HepG2 (cell line): ENCODE measurements around the gene DBNDD1. TPM values are rescaled to one million over a fixed set of nuclear protein-coding genes. Genes with fewer than 3 reads are reported as not detected.

ENCODE experiments used
- CBX1 ChIP-seq: IDR thresholded peaks from one replicate; pipeline ENCODE4 v1.6.1; 2016; ENCODE audit warnings: antibody characterized with exemption, low read depth
- FOSL1 ChIP-seq: sonication (generic); formaldehyde crosslinking; IDR thresholded peaks from 2 replicates; pipeline ENCODE4 v1.9.0; 2021; ENCODE audit warnings: missing genetic modification reagents, borderline replicate concordance
- HOXA3 ChIP-seq: sonication (generic); formaldehyde crosslinking; IDR thresholded peaks from 2 replicates; pipeline ENCODE4 v1.5.0; 2020; ENCODE audit warnings: missing genetic modification reagents
- MAFF ChIP-seq: IDR thresholded peaks from 2 replicates; pipeline ENCODE4 v1.6.1; 2011; ENCODE audit warnings: low read depth, low read length, improper control_type of control experiment
- NR2F6 ChIP-seq, 2 experiments: IDR thresholded peaks; 2 replicates each; pipeline ENCODE4 v1.6.1; 2016; ENCODE audit warnings: antibody characterized with exemption in 1 of 2, mild to moderate bottlenecking in 1 of 2
- PHF20 ChIP-seq: sonication (generic); formaldehyde crosslinking; IDR thresholded peaks from 2 replicates; pipeline ENCODE4 v1.5.0; 2020; ENCODE audit warnings: mild to moderate bottlenecking, missing genetic modification reagents
- POGZ ChIP-seq: sonication (generic); formaldehyde crosslinking; IDR thresholded peaks from 2 replicates; pipeline ENCODE4 v1.4.0; 2020; ENCODE audit warnings: mild to moderate bottlenecking, missing genetic modification reagents
- TEAD3 ChIP-seq: optimal IDR thresholded peaks from 2 replicates; pipeline ENCODE3; 2016; ENCODE audit warnings: borderline replicate concordance
- ZBTB3 ChIP-seq: sonication (generic); formaldehyde crosslinking; IDR thresholded peaks from 2 replicates; pipeline ENCODE4 v1.4.0; 2020; ENCODE audit warnings: low read depth, mild to moderate bottlenecking, moderate library complexity, missing genetic modification reagents, borderline replicate concordance
- ZNF530 ChIP-seq: sonication (generic); formaldehyde crosslinking; IDR thresholded peaks from 2 replicates; pipeline ENCODE4 v1.5.0; 2020; ENCODE audit warnings: low read depth, mild to moderate bottlenecking, missing genetic modification reagents
- ZNF672 ChIP-seq: sonication (generic); formaldehyde crosslinking; IDR thresholded peaks from 2 replicates; pipeline ENCODE4 v1.8.1; 2022; ENCODE audit warnings: missing genetic modification reagents
- polyA plus RNA-seq, 8 experiments: library from polyadenylated mRNA; depleted of rRNA in 3 of 8; stranded (reverse) in 7 of 8; unstranded in 1 of 8; fragments of >200 nt; fragmentation: Illumina TruSeq in 4 of 8; extraction: Trizol in 4 of 8; gene quantifications; 2 replicates each; pipeline versions ENCODE4 v1.2.1 to v1.2.3, GENCODE V29; 2011 to 2016; ENCODE audit warnings: low read depth in 4 of 8, missing spikeins in 1 of 8, mixed read lengths in 1 of 8; ENCODE audit not compliant: insufficient read depth in 1 of 8
- total RNA-seq, 5 experiments: library from RNA; depleted of rRNA; stranded (reverse); fragments of >200 nt; fragmentation: Illumina TruSeq; extraction: Trizol; gene quantifications; 2 replicates each; pipeline ENCODE4 v1.2.3, GENCODE V29; 2016; ENCODE audit warnings: low read depth in 1 of 5
- TF ChIP-seq, protein P1 (sequence below): sonication (generic); formaldehyde crosslinking; IDR thresholded peaks from 2 replicates; pipeline ENCODE4 v1.5.0; 2020; ENCODE audit warnings: mild to moderate bottlenecking, missing genetic modification reagents, moderate library complexity
- TF ChIP-seq, protein P2 (sequence below): sonication (generic); formaldehyde crosslinking; IDR thresholded peaks from 2 replicates; pipeline ENCODE4 v1.4.0; 2020; ENCODE audit warnings: mild to moderate bottlenecking, missing genetic modification reagents, borderline replicate concordance
- TF ChIP-seq, protein P3 (sequence below): IDR thresholded peaks from 2 replicates; pipeline ENCODE4 v1.6.1; 2016; ENCODE audit warnings: missing biosample characterization, missing genetic modification reagents, low read depth
- TF ChIP-seq, protein P4 (sequence below): sonication (generic); formaldehyde crosslinking; IDR thresholded peaks from 2 replicates; pipeline ENCODE4 v1.5.1; 2020; ENCODE audit warnings: missing genetic modification reagents, mild to moderate bottlenecking, borderline replicate concordance
- TF ChIP-seq, protein P5 (sequence below): IDR thresholded peaks from 2 replicates; pipeline ENCODE4 v1.6.1; 2016; ENCODE audit warnings: mild to moderate bottlenecking, missing biosample characterization, missing genetic modification reagents

Gene DBNDD1
- total and polyA plus RNA-seq, 2 of the 13 experiments (the other 11 are each of a cell fraction or from before 2014, with no cell fraction given): 17.0 to 40.4 TPM

DNA sequence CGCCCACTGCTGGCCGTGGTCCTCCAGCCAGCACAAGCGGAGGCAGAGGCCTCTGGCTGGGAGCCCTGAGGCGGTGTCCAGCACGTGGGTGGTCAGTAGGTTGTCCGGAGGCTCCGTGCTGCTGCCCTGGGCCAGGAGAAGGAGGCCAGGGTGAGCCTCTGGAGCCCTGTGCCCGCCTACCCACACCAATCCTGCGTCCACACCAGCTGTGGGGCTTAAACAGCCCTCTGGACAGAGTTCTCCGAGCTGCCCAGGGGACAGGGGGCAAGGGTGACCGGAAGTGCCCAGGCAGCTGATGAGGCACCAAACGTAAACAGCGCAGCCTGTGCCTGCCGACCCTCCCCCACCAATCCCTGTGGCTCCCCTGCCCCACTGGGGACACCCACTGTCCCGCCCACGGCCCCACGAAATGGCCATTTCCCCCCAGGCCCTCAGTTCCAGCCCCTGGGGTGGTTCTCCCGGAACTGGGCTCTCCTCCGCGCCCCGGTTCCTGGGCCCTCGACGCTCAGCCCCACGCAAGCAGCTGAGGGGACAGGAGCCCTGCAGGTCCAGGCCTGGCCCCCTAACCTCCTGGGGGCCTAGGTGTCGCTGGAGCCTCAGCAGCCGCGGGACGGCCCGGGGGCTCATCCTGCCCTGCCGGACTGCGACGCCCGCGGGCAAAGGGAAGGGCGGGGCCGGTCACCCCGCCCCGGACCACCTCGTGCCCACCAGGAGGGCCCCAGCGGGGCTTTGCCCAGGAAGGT is 27.9 kb upstream of the DBNDD1 start (continued):
- TF ChIP-seq POGZ (CRISPR knock-in tag): no peak
- no peak for TF ChIP-seq MAFF
- TF ChIP-seq, protein P1, sequence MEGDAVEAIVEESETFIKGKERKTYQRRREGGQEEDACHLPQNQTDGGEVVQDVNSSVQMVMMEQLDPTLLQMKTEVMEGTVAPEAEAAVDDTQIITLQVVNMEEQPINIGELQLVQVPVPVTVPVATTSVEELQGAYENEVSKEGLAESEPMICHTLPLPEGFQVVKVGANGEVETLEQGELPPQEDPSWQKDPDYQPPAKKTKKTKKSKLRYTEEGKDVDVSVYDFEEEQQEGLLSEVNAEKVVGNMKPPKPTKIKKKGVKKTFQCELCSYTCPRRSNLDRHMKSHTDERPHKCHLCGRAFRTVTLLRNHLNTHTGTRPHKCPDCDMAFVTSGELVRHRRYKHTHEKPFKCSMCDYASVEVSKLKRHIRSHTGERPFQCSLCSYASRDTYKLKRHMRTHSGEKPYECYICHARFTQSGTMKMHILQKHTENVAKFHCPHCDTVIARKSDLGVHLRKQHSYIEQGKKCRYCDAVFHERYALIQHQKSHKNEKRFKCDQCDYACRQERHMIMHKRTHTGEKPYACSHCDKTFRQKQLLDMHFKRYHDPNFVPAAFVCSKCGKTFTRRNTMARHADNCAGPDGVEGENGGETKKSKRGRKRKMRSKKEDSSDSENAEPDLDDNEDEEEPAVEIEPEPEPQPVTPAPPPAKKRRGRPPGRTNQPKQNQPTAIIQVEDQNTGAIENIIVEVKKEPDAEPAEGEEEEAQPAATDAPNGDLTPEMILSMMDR (CRISPR knock-in tag): peak; percentile 27
- TF ChIP-seq NR2F6 (IDR thresholded peaks at IDR 0.05): peak; percentile 35; the same call in 1 of the 2 replicates
- TF ChIP-seq NR2F6 (CRISPR knock-in tag; IDR thresholded peaks at IDR 0.05): peak; percentile 59; the same call in 1 of the 2 replicates
- TF ChIP-seq ZBTB3: no peak
- TF ChIP-seq, protein P2, sequence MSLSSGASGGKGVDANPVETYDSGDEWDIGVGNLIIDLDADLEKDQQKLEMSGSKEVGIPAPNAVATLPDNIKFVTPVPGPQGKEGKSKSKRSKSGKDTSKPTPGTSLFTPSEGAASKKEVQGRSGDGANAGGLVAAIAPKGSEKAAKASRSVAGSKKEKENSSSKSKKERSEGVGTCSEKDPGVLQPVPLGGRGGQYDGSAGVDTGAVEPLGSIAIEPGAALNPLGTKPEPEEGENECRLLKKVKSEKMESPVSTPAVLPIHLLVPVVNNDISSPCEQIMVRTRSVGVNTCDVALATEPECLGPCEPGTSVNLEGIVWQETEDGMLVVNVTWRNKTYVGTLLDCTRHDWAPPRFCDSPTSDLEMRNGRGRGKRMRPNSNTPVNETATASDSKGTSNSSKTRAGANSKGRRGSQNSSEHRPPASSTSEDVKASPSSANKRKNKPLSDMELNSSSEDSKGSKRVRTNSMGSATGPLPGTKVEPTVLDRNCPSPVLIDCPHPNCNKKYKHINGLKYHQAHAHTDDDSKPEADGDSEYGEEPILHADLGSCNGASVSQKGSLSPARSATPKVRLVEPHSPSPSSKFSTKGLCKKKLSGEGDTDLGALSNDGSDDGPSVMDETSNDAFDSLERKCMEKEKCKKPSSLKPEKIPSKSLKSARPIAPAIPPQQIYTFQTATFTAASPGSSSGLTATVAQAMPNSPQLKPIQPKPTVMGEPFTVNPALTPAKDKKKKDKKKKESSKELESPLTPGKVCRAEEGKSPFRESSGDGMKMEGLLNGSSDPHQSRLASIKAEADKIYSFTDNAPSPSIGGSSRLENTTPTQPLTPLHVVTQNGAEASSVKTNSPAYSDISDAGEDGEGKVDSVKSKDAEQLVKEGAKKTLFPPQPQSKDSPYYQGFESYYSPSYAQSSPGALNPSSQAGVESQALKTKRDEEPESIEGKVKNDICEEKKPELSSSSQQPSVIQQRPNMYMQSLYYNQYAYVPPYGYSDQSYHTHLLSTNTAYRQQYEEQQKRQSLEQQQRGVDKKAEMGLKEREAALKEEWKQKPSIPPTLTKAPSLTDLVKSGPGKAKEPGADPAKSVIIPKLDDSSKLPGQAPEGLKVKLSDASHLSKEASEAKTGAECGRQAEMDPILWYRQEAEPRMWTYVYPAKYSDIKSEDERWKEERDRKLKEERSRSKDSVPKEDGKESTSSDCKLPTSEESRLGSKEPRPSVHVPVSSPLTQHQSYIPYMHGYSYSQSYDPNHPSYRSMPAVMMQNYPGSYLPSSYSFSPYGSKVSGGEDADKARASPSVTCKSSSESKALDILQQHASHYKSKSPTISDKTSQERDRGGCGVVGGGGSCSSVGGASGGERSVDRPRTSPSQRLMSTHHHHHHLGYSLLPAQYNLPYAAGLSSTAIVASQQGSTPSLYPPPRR (CRISPR knock-in tag): no peak; the same call in 1 of the 2 replicates
- TF ChIP-seq FOSL1 (CRISPR knock-in tag): no peak
- TF ChIP-seq PHF20 (CRISPR knock-in tag): peak; percentile 56; the same call in 1 of the 2 replicates
- TF ChIP-seq CBX1: no peak
- peak; percentile 54 for TF ChIP-seq HOXA3 (CRISPR knock-in tag)
- TF ChIP-seq, protein P3, sequence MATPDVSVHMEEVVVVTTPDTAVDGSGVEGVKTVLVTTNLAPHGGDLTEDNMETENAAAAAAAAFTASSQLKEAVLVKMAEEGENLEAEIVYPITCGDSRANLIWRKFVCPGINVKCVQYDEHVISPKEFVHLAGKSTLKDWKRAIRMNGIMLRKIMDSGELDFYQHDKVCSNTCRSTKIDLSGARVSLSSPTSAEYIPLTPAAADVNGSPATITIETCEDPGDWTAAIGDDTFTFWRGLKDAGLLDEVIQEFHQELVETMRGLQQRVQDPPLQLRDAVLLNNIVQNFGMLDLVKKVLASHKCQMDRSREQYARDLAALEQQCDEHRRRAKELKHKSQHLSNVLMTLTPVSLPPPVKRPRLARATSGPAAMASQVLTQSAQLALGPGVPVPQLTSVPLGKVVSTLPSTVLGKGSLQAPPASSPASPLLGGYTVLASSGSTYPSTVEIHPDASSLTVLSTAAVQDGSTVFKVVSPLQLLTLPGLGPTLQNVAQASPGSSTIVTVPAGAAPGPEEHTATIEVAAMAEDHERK (CRISPR knock-in tag): no peak
- TF ChIP-seq, protein P4, sequence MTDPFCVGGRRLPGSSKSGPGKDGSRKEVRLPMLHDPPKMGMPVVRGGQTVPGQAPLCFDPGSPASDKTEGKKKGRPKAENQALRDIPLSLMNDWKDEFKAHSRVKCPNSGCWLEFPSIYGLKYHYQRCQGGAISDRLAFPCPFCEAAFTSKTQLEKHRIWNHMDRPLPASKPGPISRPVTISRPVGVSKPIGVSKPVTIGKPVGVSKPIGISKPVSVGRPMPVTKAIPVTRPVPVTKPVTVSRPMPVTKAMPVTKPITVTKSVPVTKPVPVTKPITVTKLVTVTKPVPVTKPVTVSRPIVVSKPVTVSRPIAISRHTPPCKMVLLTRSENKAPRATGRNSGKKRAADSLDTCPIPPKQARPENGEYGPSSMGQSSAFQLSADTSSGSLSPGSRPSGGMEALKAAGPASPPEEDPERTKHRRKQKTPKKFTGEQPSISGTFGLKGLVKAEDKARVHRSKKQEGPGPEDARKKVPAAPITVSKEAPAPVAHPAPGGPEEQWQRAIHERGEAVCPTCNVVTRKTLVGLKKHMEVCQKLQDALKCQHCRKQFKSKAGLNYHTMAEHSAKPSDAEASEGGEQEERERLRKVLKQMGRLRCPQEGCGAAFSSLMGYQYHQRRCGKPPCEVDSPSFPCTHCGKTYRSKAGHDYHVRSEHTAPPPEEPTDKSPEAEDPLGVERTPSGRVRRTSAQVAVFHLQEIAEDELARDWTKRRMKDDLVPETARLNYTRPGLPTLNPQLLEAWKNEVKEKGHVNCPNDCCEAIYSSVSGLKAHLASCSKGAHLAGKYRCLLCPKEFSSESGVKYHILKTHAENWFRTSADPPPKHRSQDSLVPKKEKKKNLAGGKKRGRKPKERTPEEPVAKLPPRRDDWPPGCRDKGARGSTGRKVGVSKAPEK (CRISPR knock-in tag): no peak; the same call in 1 of the 2 replicates
- no peak for TF ChIP-seq ZNF530
- no peak for TF ChIP-seq TEAD3 (CRISPR knock-in tag)
- TF ChIP-seq, protein P5, sequence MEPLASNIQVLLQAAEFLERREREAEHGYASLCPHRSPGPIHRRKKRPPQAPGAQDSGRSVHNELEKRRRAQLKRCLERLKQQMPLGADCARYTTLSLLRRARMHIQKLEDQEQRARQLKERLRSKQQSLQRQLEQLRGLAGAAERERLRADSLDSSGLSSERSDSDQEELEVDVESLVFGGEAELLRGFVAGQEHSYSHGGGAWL (CRISPR knock-in tag): peak; percentile 81; the same call in 1 of the 2 replicates
- TF ChIP-seq ZNF672 (CRISPR knock-in tag): no peak
